ENCODE measurements around the gene FILIP1.

The FILIP1 gene

GRCh38 chr6:75290136-75290945, 203.3 kb downstream of the FILIP1 start:
- in situ Hi-C loops (cut with HindIII; ENCODE audit: low pct_ligation_motif_present, low pct_unique_long_range_greater_than_20kb, low sequenced_read_pairs), result no loop called here
- DNase-seq, result no peak

- in situ Hi-C loops (cut with HindIII; ENCODE audit: low pct_ligation_motif_present, low pct_unique_long_range_greater_than_20kb, low sequenced_read_pairs), result no loop called here
- DNase-seq, result no peak
Measured at GRCh38 chr6:75288023-75288422, 205.6 kb downstream of the FILIP1 start.

DNA sequence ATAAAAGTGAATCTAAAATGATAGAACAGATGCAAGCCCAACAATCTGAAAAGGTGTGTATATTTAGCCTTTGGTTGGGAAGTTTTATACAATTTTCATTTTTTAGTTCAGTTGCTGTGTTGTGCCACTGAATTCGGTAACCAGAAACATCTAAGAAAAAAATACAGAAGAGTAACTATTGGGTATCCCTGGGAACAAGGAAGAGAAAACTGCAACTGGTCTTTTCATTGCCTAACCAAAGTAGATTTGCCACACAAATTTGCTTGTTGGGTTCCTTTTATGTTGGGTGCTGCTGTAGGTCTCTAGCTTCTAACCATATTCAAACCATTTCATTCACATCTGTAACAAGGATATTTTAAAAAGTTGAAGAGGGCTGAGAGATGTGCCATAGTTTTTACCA, 206.2 kb downstream of the FILIP1 start:
- in situ Hi-C loops (cut with HindIII; ENCODE audit: low pct_ligation_motif_present, low pct_unique_long_range_greater_than_20kb, low sequenced_read_pairs), result no loop called here
- no peak for DNase-seq

DNA sequence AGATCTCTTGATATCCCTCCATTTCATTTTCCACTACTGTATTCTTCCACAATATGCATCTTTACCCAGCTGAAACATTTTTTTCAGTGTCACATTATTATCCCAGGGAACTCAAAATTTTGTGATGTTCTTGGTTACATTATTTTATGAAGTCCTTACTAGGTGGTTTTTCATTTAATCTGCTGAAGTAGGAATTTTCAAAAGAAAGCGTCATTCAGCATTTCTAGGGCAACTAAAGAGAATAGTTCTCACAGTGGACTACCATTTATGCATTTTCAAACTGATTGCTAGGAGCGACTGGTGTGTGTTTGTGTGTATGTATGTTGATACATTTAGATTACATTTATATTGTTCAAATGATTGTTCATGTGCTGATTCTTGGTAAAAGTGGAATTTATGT, 206.6 kb downstream of the FILIP1 start:
- DNase-seq, result no peak
- in situ Hi-C loops (cut with HindIII; ENCODE audit: low pct_ligation_motif_present, low pct_unique_long_range_greater_than_20kb, low sequenced_read_pairs), result no loop called here

DNA sequence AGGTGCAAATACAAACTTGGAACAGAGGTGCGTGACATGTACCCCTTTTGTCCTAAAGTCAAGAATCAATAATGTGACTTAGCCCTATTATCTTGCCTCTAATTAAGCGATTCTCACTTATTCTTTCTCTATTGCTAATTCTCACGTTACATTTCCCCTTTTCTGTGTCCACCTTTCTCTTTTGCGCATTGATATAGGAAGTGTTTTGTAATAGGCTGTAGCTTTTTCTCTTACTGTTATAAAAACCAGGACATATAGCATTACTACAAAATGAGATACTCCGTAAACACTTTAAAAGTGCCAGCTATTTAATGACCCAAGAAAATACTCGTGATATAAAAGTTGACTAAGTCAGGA, 208.3 kb downstream of the FILIP1 start:
- in situ Hi-C loops (cut with HindIII; ENCODE audit: low pct_ligation_motif_present, low pct_unique_long_range_greater_than_20kb, low sequenced_read_pairs), result no loop called here
- DNase-seq, result peak; percentile 48

DNA sequence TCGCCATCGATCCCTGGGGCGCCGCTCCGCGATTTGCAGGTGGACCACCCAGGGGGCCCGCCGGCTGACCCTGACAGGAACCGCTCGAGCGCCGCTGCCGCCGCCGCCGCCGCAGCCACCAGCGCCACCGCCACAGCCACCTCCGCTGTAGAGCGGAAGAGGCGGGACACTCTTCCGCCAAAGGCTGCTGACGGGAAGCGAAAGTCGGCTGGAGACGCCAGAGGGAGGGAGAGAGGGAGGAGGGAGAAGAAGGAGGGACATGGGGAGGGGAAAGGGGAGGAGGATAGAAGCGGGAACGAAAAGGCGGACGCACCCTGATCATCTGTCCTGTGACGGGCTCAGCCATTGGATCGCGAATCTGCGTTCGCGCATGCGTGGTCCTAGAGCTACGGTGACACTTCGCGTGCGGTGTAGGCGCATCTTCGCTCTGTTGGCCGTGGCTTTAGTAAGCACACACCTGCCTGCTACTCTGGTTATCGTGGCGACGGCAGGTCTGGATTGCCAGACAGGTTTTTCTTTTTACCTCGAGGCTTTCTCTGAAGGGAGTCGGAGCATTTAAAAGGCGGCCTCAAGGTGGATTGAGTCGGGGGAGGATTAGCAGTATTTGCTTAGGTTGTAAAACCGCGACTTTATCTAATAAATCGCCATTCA, 208.8 kb downstream of the FILIP1 start, which contains the start of gene TMEM30A:
TSS of gene TMEM30A (minus strand) at position 161 of the 651 bp plus-strand sequence. CDS start at position 7, 154 bp downstream.
- in situ Hi-C loops (cut with HindIII; ENCODE audit: low pct_ligation_motif_present, low pct_unique_long_range_greater_than_20kb, low sequenced_read_pairs), result no loop called here
- DNase-seq, result peak; percentile 97

GRCh38 chr6:75283907-75284631, 209.5 kb downstream of the FILIP1 start:
- peak; percentile 34 for DNase-seq
- in situ Hi-C loops (cut with HindIII; ENCODE audit: low pct_ligation_motif_present, low pct_unique_long_range_greater_than_20kb, low sequenced_read_pairs), result no loop called here

DNA sequence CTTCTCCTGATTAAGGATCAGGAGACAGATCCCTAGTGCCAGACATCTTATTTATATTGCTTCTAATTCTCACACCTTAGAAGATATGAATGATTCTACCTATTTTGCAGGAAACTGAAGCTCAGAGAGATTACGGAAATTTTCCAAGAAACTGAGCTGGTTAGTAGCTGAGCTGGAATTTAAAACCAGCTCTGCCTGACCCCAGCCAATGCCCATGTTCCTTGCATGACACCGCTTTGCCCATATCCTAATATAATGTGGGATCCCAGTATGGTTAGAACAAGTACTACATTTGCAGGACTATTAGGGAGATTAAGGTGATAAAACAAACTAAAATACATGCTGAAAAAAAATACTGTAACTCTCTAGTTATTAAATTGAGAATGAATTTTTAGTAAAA, 210.9 kb downstream of the FILIP1 start:
- DNase-seq, result no peak
- in situ Hi-C loops (cut with HindIII; ENCODE audit: low pct_ligation_motif_present, low pct_unique_long_range_greater_than_20kb, low sequenced_read_pairs), result no loop called here

GRCh38 chr6:75281653-75282052, 211.9 kb downstream of the FILIP1 start:
- DNase-seq, result no peak
- in situ Hi-C loops (cut with HindIII; ENCODE audit: low pct_ligation_motif_present, low pct_unique_long_range_greater_than_20kb, low sequenced_read_pairs), result no loop called here

GRCh38 chr6:75280131-75280855, 213.3 kb downstream of the FILIP1 start:
- in situ Hi-C loops (cut with HindIII; ENCODE audit: low pct_ligation_motif_present, low pct_unique_long_range_greater_than_20kb, low sequenced_read_pairs), result no loop called here
- no peak for DNase-seq

DNA sequence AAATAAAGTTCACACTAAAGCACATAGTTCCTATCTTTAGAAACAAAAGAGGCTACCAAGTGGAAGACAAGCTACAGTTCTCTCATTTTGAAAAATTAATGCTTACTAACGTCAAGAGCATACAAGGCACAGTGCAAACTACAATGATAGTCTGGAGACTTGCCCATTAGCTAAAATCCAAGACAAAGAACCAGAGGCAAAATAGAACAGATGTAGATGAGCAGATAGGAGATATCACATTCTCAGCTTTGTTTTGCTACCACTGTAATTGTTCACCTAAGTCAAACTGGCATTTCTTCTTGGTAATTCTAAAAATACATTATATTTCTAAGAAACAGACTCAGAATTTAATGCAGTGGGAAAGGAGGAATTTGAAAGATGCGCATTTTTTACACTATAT, 214.2 kb downstream of the FILIP1 start:
- in situ Hi-C loops (cut with HindIII; ENCODE audit: low pct_ligation_motif_present, low pct_unique_long_range_greater_than_20kb, low sequenced_read_pairs), result no loop called here
- no peak for DNase-seq

DNA sequence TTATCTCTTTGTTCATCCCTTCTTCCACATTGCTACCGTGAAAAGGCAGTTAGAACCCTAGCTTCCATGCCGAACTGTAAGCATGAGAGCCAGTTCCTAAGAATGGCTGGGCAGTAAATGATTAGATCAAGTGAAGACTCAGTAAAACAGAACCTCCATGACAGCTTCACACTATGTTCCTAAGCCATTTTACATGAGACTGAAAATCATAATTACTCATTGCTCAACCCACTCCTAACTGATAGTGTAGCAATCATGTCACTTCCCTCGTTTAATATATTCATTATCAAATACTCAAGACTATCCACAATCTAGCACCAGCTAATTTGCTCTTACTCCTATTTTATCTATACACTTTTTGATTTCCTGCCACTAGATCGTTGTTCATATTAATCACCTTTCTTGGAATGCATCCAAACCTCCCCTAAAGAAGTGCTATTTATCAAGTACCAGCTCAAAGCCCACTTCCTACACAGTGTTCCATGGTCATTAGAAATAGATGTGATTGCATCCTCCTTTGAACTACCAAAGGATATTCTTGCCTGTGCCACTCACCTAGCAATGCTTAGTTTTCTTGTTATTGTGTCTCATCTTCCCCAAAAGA, 215.0 kb downstream of the FILIP1 start:
- in situ Hi-C loops (cut with HindIII; ENCODE audit: low pct_ligation_motif_present, low pct_unique_long_range_greater_than_20kb, low sequenced_read_pairs), result no loop called here
- DNase-seq, result no peak

DNA sequence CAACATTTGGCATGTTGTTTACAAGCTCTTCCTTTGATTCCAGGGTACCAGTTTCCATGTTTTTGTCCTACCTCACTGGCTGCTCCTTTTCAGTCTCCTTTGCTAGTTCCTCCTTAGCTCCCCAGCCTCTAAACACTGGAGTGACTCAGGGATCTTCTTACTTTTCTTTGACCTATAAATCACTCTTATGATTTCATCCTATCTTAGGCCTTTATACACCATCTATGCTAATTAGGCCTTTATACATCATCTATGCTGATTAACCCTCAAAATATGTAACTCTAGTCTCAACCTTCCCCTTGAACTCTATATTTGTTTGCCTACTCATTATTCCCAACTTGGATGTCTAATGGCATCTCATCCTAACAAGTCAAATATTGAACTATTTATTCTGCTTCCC, 218.5 kb downstream of the FILIP1 start:
- no peak for DNase-seq
- in situ Hi-C loops (cut with HindIII; ENCODE audit: low pct_ligation_motif_present, low pct_unique_long_range_greater_than_20kb, low sequenced_read_pairs), result no loop called here

- in situ Hi-C loops (cut with HindIII; ENCODE audit: low pct_ligation_motif_present, low pct_unique_long_range_greater_than_20kb, low sequenced_read_pairs), result no loop called here
- DNase-seq, result no peak
Measured at GRCh38 chr6:75273009-75273408, 220.6 kb downstream of the FILIP1 start.

- in situ Hi-C loops (cut with HindIII; ENCODE audit: low pct_ligation_motif_present, low pct_unique_long_range_greater_than_20kb, low sequenced_read_pairs), result no loop called here
- no peak for DNase-seq
Measured at GRCh38 chr6:75272145-75272840, 221.3 kb downstream of the FILIP1 start.

DNA sequence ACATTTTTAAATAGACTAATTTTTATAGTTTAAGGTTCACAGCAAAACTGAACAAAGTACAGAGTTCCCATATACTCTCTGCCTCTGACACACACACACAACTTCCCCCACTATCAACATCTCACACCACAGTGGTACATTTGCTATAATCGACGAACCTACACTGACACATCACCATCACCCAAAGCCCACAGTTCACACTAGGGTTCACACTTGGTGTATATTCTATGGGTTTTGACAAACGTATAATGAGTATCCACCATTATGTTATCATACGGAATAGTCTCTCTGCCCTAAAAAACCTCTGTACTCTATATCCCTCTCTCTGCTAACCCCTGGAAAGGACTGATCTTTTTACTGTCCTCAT, 224.6 kb downstream of the FILIP1 start:
- in situ Hi-C loops (cut with HindIII; ENCODE audit: low pct_ligation_motif_present, low pct_unique_long_range_greater_than_20kb, low sequenced_read_pairs), result no loop called here
- no peak for DNase-seq

- in situ Hi-C loops (cut with HindIII; ENCODE audit: low pct_ligation_motif_present, low pct_unique_long_range_greater_than_20kb, low sequenced_read_pairs), result no loop called here
- no peak for DNase-seq
Measured at GRCh38 chr6:75268121-75268987, 225.2 kb downstream of the FILIP1 start.
